Neural progenitor cell (in vitro differentiated cells): ENCODE results near the gene ARHGEF12. TPM values are rescaled to one million over a fixed set of nuclear protein-coding genes. Genes with fewer than 3 reads are reported as not detected.

Source experiments
- DNase-seq: peaks from one replicate; pipeline ENCODE4 v3.0.0-alpha.2; 2016; ENCODE audit warnings: low spot score
- H2AFZ ChIP-seq: fragments of 200-600 bp; sonication (generic); replicated peaks from 2 replicates; pipeline ENCODE4 v1.6.1; 2016; ENCODE audit warnings: antibody characterized with exemption
- H3F3A ChIP-seq: fragments of 200-600 bp; sonication (generic); 2 replicates; pipeline ENCODE4 v1.6.1; 2016; ENCODE audit warnings: antibody characterized with exemption, low read depth
- H3K27ac ChIP-seq: fragments of 200-600 bp; sonication (generic); 2 replicates; pipeline ENCODE4 v1.5.1; 2016; ENCODE audit warnings: mild to moderate bottlenecking
- H3K27me3 ChIP-seq: fragments of 200-600 bp; sonication (generic); 2 replicates; pipeline ENCODE4 v1.6.1; 2016; ENCODE audit warnings: mild to moderate bottlenecking, moderate library complexity
- H3K36me3 ChIP-seq: fragments of 200-600 bp; sonication (generic); 2 replicates; pipeline ENCODE4 v1.5.1; 2016
- H3K4me1 ChIP-seq: fragments of 200-600 bp; sonication (generic); 2 replicates; pipeline ENCODE4 v1.6.1; 2016; ENCODE audit warnings: mixed run types
- H3K4me2 ChIP-seq: fragments of 200-600 bp; sonication (generic); 2 replicates; pipeline ENCODE4 v1.6.1; 2016
- H3K4me3 ChIP-seq: fragments of 200-600 bp; sonication (generic); 2 replicates; pipeline ENCODE4 v1.5.1; 2016
- H3K79me2 ChIP-seq: fragments of 200-600 bp; sonication (generic); 2 replicates; pipeline ENCODE4 v1.6.1; 2016; ENCODE audit warnings: low read depth
- H3K9ac ChIP-seq: fragments of 200-600 bp; sonication (generic); 2 replicates; pipeline ENCODE4 v1.6.1; 2016
- H3K9me3 ChIP-seq: fragments of 200-600 bp; sonication (generic); 2 replicates; pipeline ENCODE4 v1.5.1; 2016; ENCODE audit warnings: low read depth
- H4K20me1 ChIP-seq: fragments of 200-600 bp; sonication (generic); 2 replicates; pipeline ENCODE4 v1.6.1; 2016; ENCODE audit warnings: low read depth
- H3K27ac Mint-ChIP-seq: 3 replicates; pipeline ENCODE4 v1.8.0; 2021; ENCODE audit warnings: mixed read lengths
- H3K27me3 Mint-ChIP-seq: 2 replicates; pipeline ENCODE4 v1.8.0; 2022; ENCODE audit warnings: low read depth, mild to moderate bottlenecking, inconsistent platforms, moderate library complexity, mixed read lengths; ENCODE audit not compliant: insufficient read depth
- H3K36me3 Mint-ChIP-seq: 3 replicates; pipeline ENCODE4 v1.8.0; 2021; ENCODE audit warnings: mixed read lengths
- H3K4me1 Mint-ChIP-seq: 3 replicates; pipeline ENCODE4 v1.8.0; 2021; ENCODE audit warnings: mixed read lengths
- H3K4me3 Mint-ChIP-seq: 3 replicates; pipeline ENCODE4 v1.8.0; 2021; ENCODE audit warnings: mild to moderate bottlenecking, moderate library complexity, mixed read lengths
- H3K9me3 Mint-ChIP-seq: 3 replicates; pipeline ENCODE4 v1.8.0; 2020; ENCODE audit warnings: mixed read lengths
- EZH2 ChIP-seq: fragments of 200-600 bp; sonication (generic); IDR thresholded peaks from 2 replicates; pipeline ENCODE4 v1.6.1; 2017; ENCODE audit warnings: antibody characterized with exemption, mild to moderate bottlenecking, moderate library complexity
- EZH2phosphoT487 ChIP-seq: fragments of 200-600 bp; sonication (generic); IDR thresholded peaks from 2 replicates; pipeline ENCODE4 v1.6.1; 2017; ENCODE audit warnings: antibody characterized with exemption
- total RNA-seq: library from RNA; depleted of rRNA; stranded (reverse); fragments of >200 nt; gene quantifications from 2 replicates; pipeline ENCODE4 v1.2.3, GENCODE V29; 2015; ENCODE audit warnings: low replicate concordance
- TF ChIP-seq, protein P1 (sequence below): fragments of 200-600 bp; sonication (generic); IDR thresholded peaks from 2 replicates; pipeline ENCODE4 v1.5.1; 2017; ENCODE audit warnings: antibody characterized with exemption, mild to moderate bottlenecking

Gene ARHGEF12
- total RNA-seq, 1 donor from 2014 or later, result 31.3 TPM

DNA sequence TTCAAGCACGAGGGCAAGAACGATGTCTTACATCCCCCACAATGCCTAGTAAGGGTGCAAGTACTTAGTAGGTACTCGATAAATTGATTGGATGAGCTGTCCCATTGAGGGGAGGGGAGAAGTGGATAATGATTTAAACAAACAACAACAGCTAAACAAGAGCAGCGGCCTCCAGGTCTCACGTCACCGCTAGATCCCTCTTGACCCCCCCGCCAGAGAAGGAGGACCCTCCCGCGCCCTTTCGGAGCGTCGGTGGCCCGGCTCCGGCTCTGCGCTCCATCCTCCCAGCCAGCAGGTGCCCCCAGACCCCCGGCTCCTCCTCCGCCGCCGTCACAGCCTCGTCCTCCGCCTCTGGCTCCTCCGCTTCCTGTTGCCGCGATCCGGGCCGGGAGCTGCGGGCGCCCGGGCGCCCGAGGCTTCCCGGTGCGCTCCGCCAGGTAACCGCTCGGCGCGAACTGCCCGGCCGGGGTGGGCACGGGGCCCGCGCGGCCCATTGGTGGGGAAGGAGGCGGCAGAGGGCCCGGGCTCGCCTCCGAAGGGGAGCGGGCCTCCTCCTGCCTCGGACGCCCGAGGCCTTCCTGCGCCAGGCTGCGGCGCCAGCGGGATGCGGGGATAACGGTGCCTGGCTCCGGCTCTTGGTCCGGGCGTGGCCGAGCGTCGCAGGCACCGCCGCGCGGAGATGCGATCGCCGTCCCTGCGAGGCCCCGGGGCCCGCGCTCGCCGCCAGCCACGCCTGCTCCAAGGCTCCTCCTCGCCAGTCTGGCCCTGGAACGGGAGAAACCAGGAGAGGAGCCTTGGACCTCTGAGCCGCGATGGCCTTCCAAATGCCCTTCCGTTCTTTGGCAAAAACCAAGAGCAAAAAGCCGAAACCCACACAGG, 11.0 kb upstream of the ARHGEF12 start, which contains the start of gene TLCD5:
TLCD5 (plus strand) TSS at position 368 of the 879 bp plus-strand sequence. CDS start 2,143 bp downstream, outside the sequence.
- peaks cover 3% of the 10 kb centered on the region for H3K27me3 ChIP-seq
- peaks cover 21% of the 10 kb centered on the region for H4K20me1 ChIP-seq
- H2AFZ ChIP-seq, result peak within 1 kb of the TSS; percentile 35
- no peak within 1 kb of the TSS for H3K27ac ChIP-seq
- H3K9me3 Mint-ChIP-seq, result no peaks in the 10 kb centered on the region
- H3K4me2 ChIP-seq, result peak within 1 kb of the TSS; percentile 92
- no peaks in the 10 kb centered on the region for H3K27me3 Mint-ChIP-seq
- no peaks in the 10 kb centered on the region for H3K36me3 ChIP-seq
- peak within 1 kb of the TSS; percentile 87 for H3K27ac Mint-ChIP-seq
- H3K9me3 ChIP-seq, result no peaks in the 10 kb centered on the region
- peak; percentile 94 for DNase-seq
- peaks cover 23% of the 10 kb centered on the region for H3F3A ChIP-seq
- H3K79me2 ChIP-seq, result peaks cover 24% of the 10 kb centered on the region
- H3K4me3 Mint-ChIP-seq, result peak within 1 kb of the TSS; percentile 91
- peak within 1 kb of the TSS; percentile 52 for H3K9ac ChIP-seq
- H3K4me1 ChIP-seq, result peaks cover 10% of the 10 kb centered on the region
- TF ChIP-seq EZH2, result no peak
- TF ChIP-seq, protein P1, sequence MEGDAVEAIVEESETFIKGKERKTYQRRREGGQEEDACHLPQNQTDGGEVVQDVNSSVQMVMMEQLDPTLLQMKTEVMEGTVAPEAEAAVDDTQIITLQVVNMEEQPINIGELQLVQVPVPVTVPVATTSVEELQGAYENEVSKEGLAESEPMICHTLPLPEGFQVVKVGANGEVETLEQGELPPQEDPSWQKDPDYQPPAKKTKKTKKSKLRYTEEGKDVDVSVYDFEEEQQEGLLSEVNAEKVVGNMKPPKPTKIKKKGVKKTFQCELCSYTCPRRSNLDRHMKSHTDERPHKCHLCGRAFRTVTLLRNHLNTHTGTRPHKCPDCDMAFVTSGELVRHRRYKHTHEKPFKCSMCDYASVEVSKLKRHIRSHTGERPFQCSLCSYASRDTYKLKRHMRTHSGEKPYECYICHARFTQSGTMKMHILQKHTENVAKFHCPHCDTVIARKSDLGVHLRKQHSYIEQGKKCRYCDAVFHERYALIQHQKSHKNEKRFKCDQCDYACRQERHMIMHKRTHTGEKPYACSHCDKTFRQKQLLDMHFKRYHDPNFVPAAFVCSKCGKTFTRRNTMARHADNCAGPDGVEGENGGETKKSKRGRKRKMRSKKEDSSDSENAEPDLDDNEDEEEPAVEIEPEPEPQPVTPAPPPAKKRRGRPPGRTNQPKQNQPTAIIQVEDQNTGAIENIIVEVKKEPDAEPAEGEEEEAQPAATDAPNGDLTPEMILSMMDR, result peak; percentile 38
- no peak for TF ChIP-seq EZH2phosphoT487
- peak within 1 kb of the TSS; percentile 86 for H3K4me3 ChIP-seq
- peaks cover 23% of the 10 kb centered on the region for H3K4me1 Mint-ChIP-seq
- peaks cover 4% of the 10 kb centered on the region for H3K36me3 Mint-ChIP-seq

DNA sequence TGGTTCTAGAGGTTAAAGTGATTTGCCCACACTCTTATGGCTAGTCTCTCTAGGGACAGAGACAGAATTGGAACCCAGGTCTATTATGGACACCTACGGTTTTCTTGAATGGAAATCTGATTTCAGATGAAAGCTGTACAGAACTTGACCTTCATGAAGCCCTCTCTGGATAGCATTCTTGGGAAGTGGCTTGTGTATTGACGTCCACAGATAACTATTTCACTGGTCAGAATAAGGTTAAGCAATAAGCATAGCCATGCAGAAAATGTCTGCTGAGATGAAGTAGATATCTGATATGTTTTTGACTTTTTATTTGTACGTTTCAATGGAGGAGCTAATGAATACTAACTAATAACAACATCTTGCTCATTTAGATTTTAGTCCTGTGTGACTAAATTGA, 10.0 kb upstream of the ARHGEF12 start:
- peak overlapping the region; percentile 86 for H3K4me3 ChIP-seq
- peaks cover 21% of the 10 kb centered on the region for H4K20me1 ChIP-seq
- no peak overlapping the region for H3K27ac ChIP-seq

DNA sequence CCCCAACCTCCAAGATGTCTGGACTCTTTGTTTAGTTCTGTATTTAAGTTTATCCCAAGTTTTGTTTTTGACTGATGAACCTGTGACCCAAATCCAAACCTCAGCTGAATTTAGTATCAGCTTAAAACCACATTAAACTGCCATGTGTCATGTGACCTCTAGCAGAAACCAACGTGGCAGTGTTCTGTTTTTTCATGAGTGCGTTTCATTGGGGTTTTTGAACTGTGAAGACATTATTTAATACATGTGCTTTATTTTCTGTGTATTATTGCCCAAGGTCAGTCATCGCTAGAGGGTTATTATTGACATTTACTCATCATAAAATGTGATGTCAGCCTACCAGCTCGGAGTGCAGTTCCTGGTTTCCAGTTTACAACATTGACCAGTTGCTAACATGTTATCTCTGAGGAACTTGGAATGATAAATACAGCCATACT, 9.3 kb upstream of the ARHGEF12 start:
- no peak for DNase-seq
- H3K36me3 ChIP-seq, result no peaks in the 10 kb centered on the region
- TF ChIP-seq, protein P1, result no peak
- no peak for TF ChIP-seq EZH2phosphoT487
- TF ChIP-seq EZH2, result no peak
- no peaks in the 10 kb centered on the region for H3K9me3 ChIP-seq
- peaks cover 3% of the 10 kb centered on the region for H3K27me3 ChIP-seq
- H3K79me2 ChIP-seq, result peaks cover 24% of the 10 kb centered on the region
- no peak overlapping the region for H3K27ac Mint-ChIP-seq
- H3K9me3 Mint-ChIP-seq, result no peaks in the 10 kb centered on the region
- H3K4me2 ChIP-seq, result peak overlapping the region; percentile 92
- peaks cover 10% of the 10 kb centered on the region for H3K4me1 ChIP-seq
- H3K4me1 Mint-ChIP-seq, result peaks cover 23% of the 10 kb centered on the region
- H3K4me3 ChIP-seq, result no peak overlapping the region
- no peak overlapping the region for H2AFZ ChIP-seq
- H3K27ac ChIP-seq, result no peak overlapping the region
- H3K36me3 Mint-ChIP-seq, result peaks cover 6% of the 10 kb centered on the region
- peaks cover 23% of the 10 kb centered on the region for H3F3A ChIP-seq
- peak overlapping the region; percentile 86 for H3K4me3 Mint-ChIP-seq
- H4K20me1 ChIP-seq, result peaks cover 21% of the 10 kb centered on the region
- H3K27me3 Mint-ChIP-seq, result no peaks in the 10 kb centered on the region
- no peak overlapping the region for H3K9ac ChIP-seq

More for the DNA sequence above, 10.0 kb upstream of the ARHGEF12 start:
- H3K9me3 Mint-ChIP-seq, result no peaks in the 10 kb centered on the region
- H3K27me3 Mint-ChIP-seq, result no peaks in the 10 kb centered on the region
- H3K4me3 Mint-ChIP-seq, result peak overlapping the region; percentile 86
- H3K27ac Mint-ChIP-seq, result no peak overlapping the region
- peaks cover 10% of the 10 kb centered on the region for H3K4me1 ChIP-seq
- peaks cover 23% of the 10 kb centered on the region for H3F3A ChIP-seq
- H3K9ac ChIP-seq, result no peak overlapping the region
- H3K36me3 Mint-ChIP-seq, result peaks cover 6% of the 10 kb centered on the region
- H3K9me3 ChIP-seq, result no peaks in the 10 kb centered on the region
- no peaks in the 10 kb centered on the region for H3K36me3 ChIP-seq
- peaks cover 3% of the 10 kb centered on the region for H3K27me3 ChIP-seq
- H3K4me2 ChIP-seq, result peak overlapping the region; percentile 92
- peaks cover 23% of the 10 kb centered on the region for H3K4me1 Mint-ChIP-seq
- H2AFZ ChIP-seq, result no peak overlapping the region
- peaks cover 24% of the 10 kb centered on the region for H3K79me2 ChIP-seq
- TF ChIP-seq EZH2, result no peak
- TF ChIP-seq EZH2phosphoT487, result no peak
- TF ChIP-seq, protein P1, result no peak
- DNase-seq, result no peak
